GM13976 (cell line): ENCODE data around the gene GSG1L.

Source experiments
- DNase-seq: peaks from one replicate; pipeline ENCODE4 v3.0.0; 2012; ENCODE audit warnings: low spot score
- CTCF ChIP-seq: IDR thresholded peaks from 2 replicates; pipeline ENCODE4 v1.5.1; 2012; ENCODE audit warnings: borderline replicate concordance, mild to moderate bottlenecking; ENCODE audit not compliant: insufficient read depth; ENCODE audit errors: extremely low read depth, missing control alignments, control extremely low read depth
- in situ Hi-C: fragments of 300-500 bp; cut with MboI; formaldehyde crosslinking; loops from one replicate; pipeline ENCODE4 v1.12.0; 2022; ENCODE audit warnings: low sequenced_read_pairs, mixed read lengths, inconsistent platforms; ENCODE audit not compliant: unreplicated experiment

GSG1L gene

GRCh38 chr16:28101533-28101890 is 38.0 kb upstream of the GSG1L start:
- no peak for DNase-seq
- in situ Hi-C loops: no loop called here
- TF ChIP-seq CTCF: no peak

GRCh38 chr16:28100810-28101532 is 37.5 kb upstream of the GSG1L start:
- no peak for TF ChIP-seq CTCF

GRCh38 chr16:28098959-28099945 is 35.7 kb upstream of the GSG1L start:
- DNase-seq: no peak
- in situ Hi-C loops: no loop called here
- no peak for TF ChIP-seq CTCF

More at GRCh38 chr16:28100810-28101532, 37.5 kb upstream of the GSG1L start:
- DNase-seq: no peak
- in situ Hi-C loops: no loop called here

- DNase-seq: no peak
- in situ Hi-C loops: no loop called here
- no peak for TF ChIP-seq CTCF
Observed at GRCh38 chr16:28098171-28098958, 34.9 kb upstream of the GSG1L start.

GRCh38 chr16:28096983-28097899 is 33.7 kb upstream of the GSG1L start:
- no peak for TF ChIP-seq CTCF
- in situ Hi-C loops: no loop called here
- DNase-seq: no peak
